RCC 7860 (cell line): Measurements from ENCODE around the gene MGAT4B.
A peak's percentile ranks its signal among the peaks of the same experiment; 100 is the strongest.
"Not testable (repeated sequence)": the region's sequence is repeated elsewhere in the genome, so short reads cannot be mapped to it uniquely, and the experiment has no call there.

Experiments used
- DNase-seq: peaks from one replicate; pipeline ENCODE4 v3.0.0-alpha.2; 2015; ENCODE audit warnings: low spot score
- FAIRE-seq: peaks from 2 replicates; lab custom pipeline; 2012; peaks lifted over from hg19 to GRCh38; lab: Jason Lieb, UNC

Gene MGAT4B

GRCh38 chr5:179795863-179796833 lies 10.5 kb downstream of the MGAT4B start:
- FAIRE-seq (no peak), DNase-seq (peak; percentile 68)

- no peak for DNase-seq
- FAIRE-seq, result no peak
Measured at GRCh38 chr5:179795049-179795862, 11.4 kb downstream of the MGAT4B start.

GRCh38 chr5:179794575-179794974 lies 12.1 kb downstream of the MGAT4B start:
- DNase-seq (no peak), FAIRE-seq (no peak)

GRCh38 chr5:179794171-179794570 lies 12.5 kb downstream of the MGAT4B start:
- DNase-seq (no peak), FAIRE-seq (no peak)

- no peak for FAIRE-seq
Measured at GRCh38 chr5:179793468-179794139, 13.1 kb downstream of the MGAT4B start, which contains the start of gene LTC4S. TSS of gene LTC4S (plus strand) at chr5:179793986. CDS start at chr5:179794081, 95 bp downstream.

GRCh38 chr5:179792612-179793467 lies 13.8 kb downstream of the MGAT4B start:
- no peak for DNase-seq
- FAIRE-seq, result no peak

More at GRCh38 chr5:179793468-179794139, 13.1 kb downstream of the MGAT4B start, which contains the start of gene LTC4S:
- DNase-seq, result peak; percentile 42

- FAIRE-seq (no peak), DNase-seq (no peak)
Measured at GRCh38 chr5:179791881-179792611, 14.6 kb downstream of the MGAT4B start.

- not testable (repeated sequence) for DNase-seq, FAIRE-seq
Measured at GRCh38 chr5:179789278-179789677, 17.4 kb downstream of the MGAT4B start.

- DNase-seq (no peak), FAIRE-seq (no peak)
Measured at GRCh38 chr5:179788193-179788854, 18.3 kb downstream of the MGAT4B start.

GRCh38 chr5:179786861-179787260 lies 19.8 kb downstream of the MGAT4B start:
- DNase-seq (no peak), FAIRE-seq (no peak)

- FAIRE-seq, result no peak
- DNase-seq, result no peak
Measured at GRCh38 chr5:179783128-179783527, 23.5 kb downstream of the MGAT4B start.

- DNase-seq, result no peak
- no peak for FAIRE-seq
Measured at GRCh38 chr5:179781846-179782245, 24.8 kb downstream of the MGAT4B start.

GRCh38 chr5:179780362-179780761 lies 26.3 kb downstream of the MGAT4B start:
- no peak for FAIRE-seq
- no peak for DNase-seq

- FAIRE-seq (no peak), DNase-seq (no peak)
Measured at GRCh38 chr5:179779826-179780225, 26.8 kb downstream of the MGAT4B start.

- DNase-seq (no peak), FAIRE-seq (no peak)
Measured at GRCh38 chr5:179778591-179778990, 28.1 kb downstream of the MGAT4B start.

- no peak for FAIRE-seq
- no peak for DNase-seq
Measured at GRCh38 chr5:179777909-179778308, 28.8 kb downstream of the MGAT4B start.

- FAIRE-seq (no peak), DNase-seq (no peak)
Measured at GRCh38 chr5:179777456-179777855, 29.2 kb downstream of the MGAT4B start.

GRCh38 chr5:179776411-179776938 lies 30.2 kb downstream of the MGAT4B start:
- no peak for FAIRE-seq
- DNase-seq, result no peak
